Right renal cortex interstitium (tissue), 3 donors: ENCODE results near the gene SORCS3. TPM values are rescaled to one million over a fixed set of nuclear protein-coding genes. Genes with fewer than 3 reads are reported as not detected.
A peak's percentile ranks its signal among the peaks of the same experiment; 100 is the strongest.

ENCODE experiments used
- DNase-seq, 3 donors: peaks; one replicate each; pipeline ENCODE4 v3.0.0-alpha.2; 2013; ENCODE audit warnings: low read depth in 3 of 3, low spot score in 2 of 3
- polyA plus RNA-seq, 3 donors: library from polyadenylated mRNA; unstranded; fragments of 120-200 nt; gene quantifications; one replicate each; pipeline ENCODE4 v1.2.1, GENCODE V29; 2013; ENCODE audit not compliant: insufficient read length in 3 of 3

The SORCS3 gene
- polyA plus RNA-seq, 3 donors: 2.6 to 4.1 (median 3.6) TPM

DNA sequence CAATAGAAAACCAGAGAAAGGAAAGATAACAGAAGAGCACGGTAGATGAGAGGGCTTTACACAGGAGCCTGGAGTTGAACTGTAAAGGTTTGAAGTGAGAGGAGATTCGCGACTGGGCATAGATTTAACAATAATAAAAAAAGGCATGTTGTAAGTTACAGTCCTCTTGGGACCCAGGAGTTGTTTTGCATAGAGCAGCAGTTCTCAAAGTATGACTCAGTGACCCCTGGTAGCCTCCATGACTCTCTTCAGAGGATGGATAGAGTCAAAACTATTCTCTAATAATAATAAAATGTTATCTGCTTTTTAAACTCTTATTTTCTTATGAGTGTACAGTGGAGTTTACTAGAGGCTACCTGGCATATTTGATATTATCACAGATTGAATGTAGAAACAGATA is 262.3 kb downstream of the SORCS3 start:
- DNase-seq: no peak

DNA sequence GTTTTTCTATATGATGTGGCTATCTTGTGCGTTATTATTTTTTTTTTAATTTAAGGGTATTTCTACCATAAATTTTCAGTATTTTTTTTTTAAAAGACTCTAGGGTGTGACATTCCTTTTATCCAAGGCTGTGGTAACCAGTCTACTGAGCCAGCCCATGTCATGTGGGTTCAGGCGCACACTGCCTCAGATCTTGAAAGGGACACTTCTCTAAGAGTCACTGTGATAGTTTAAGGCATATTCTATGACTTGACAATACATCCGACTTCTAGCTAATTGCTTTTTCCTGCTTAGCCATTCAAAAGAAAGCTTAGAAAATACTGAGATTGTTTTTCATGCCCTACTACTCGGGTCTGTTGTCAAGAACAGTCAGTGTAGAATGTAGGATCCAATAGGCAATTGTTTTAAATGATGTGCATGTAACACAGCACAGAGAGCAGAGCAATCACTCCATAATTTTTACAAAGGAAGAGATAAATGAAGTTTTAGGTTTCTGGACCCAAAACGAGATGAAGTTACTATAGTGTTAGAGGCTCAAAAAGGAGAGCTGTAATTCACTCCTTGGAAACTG is 263.7 kb downstream of the SORCS3 start:
- DNase-seq: no peak

GRCh38 chr10:104906112-104906511 is 265.0 kb downstream of the SORCS3 start:
- DNase-seq: no peak

DNA sequence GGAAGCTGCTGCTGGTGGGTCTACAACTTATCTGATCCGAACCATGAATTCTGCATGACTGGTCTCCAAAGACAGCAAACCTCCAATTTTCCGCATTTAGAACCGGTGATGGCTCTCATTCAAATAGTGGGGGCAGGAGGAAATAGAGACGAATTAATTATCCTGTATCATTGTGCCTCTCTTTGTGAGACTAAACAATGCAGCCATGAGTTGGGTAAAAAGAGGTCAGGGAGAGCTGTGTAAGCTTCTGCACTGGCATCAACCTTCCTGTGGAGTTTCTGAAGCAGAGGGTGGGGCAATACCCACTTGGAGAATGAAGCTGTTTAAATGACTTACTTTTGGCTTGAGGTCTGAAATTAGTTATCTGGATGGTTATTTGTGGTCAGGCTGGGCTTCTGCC is 266.4 kb downstream of the SORCS3 start:
- DNase-seq: no peak

DNA sequence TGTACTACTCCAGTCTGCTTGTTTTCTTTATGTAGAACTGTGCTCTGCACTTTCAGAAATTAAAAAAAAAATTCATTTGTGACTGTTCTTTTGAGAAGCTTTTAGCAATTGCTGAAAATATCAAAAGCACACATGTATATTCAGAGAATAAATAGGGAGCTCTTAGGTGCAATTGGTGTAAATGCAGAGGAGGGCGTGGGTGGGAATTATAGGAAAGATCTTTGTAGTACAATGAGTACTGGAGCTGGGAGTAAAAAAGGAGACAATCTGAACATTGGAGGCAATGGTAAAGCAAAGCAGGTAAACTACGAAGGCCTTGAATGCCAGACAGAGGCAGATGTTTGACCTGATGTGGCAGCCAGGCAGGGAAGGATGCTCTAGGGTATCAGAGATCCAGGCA is 267.5 kb downstream of the SORCS3 start:
- DNase-seq: no peak

DNA sequence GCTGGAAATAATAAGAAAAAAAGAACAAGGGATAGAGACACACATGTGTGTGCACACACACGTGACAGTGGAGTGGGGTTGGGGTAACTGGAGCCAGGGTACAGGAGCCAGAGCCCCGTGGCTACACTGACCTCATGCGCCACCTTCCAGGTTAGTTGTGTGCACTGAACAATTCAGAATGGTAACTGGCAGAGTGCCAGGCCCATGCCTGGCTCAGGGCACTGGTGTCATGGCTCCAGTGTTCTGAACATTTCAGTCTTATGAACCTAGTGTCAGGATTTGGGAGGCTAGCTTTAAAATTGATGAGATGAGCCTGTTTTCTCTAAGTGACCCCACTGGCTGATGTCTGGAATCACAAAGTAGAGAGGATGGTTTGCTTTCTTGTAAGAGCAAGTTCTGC is 269.6 kb downstream of the SORCS3 start:
- DNase-seq: no peak

DNA sequence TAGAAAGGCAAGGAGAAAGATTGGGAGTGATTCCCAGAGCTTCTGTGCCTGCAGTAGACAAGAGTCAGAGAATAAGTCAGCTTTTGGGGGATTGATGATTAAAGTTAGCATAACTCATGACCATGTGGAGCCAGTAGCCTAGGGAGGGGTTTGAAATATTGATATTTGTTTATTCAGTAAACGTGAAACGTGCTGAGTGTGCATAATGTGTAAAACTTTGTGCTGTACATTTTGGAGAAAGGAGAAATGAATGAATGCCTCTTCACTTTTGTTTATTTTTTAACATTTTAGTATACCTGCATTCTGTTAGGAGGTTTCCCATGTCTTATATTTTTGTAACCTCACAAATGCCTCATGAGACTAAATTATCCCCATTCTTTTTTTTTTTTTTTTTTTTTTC is 272.3 kb downstream of the SORCS3 start:
- no peak for DNase-seq

GRCh38 chr10:104920476-104920875 is 279.4 kb downstream of the SORCS3 start:
- DNase-seq: no peak

DNA sequence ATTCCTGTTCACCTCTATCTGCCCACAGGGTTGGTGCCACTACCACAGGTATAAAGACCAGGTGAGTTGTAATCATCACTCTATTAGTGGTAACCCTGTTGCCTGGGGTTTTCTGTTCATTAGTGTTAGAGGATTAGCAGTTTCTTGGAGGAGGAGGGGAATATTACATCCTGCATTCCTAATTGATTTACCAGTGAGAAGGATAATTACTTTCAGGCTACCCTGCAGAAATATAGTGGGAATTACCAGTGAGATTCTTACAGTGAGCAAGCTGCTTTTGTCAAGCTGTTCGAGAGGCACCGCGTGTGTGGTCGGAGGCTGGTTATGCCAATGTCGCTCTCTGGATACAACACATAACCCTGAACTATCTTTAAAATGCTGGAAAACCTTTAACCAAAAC is 280.7 kb downstream of the SORCS3 start:
- DNase-seq: no peak

- no peak for DNase-seq
Measured at GRCh38 chr10:104922810-104923209, 281.7 kb downstream of the SORCS3 start.

- no peak for DNase-seq
Measured at GRCh38 chr10:104923501-104923900, 282.4 kb downstream of the SORCS3 start.

DNA sequence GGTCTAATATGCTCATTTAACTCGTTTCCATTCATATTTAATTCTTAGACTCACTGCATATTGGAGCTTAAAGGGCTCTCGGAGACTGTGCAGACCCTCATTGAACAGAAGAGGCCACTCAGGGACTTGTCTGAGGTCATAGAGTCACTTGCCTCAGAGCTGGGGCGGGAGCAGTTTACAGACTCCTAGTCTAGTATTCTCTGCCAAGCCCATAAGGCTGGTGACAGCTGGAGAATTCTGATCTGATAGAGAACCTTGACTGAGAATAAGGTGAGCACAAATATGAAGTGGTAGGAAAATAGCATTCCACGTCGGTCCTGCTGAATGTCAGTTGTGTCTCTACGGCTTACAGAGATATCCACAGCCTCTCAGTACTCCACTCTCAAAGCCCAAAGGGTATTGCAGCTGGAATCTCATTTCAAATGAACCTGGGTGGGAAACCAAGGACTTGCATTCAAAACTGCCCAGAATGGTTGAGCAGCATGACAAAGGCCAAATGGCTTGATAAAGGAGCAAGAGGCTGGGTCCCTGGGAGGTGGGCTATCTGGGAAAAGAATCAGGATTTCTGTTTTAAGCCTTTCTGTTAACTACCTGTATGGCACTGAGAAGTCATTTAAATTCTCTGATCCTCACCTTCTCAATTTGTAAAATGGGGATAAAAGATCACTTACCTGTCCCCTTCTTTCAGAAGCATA is 283.2 kb downstream of the SORCS3 start:
- no peak for DNase-seq

DNA sequence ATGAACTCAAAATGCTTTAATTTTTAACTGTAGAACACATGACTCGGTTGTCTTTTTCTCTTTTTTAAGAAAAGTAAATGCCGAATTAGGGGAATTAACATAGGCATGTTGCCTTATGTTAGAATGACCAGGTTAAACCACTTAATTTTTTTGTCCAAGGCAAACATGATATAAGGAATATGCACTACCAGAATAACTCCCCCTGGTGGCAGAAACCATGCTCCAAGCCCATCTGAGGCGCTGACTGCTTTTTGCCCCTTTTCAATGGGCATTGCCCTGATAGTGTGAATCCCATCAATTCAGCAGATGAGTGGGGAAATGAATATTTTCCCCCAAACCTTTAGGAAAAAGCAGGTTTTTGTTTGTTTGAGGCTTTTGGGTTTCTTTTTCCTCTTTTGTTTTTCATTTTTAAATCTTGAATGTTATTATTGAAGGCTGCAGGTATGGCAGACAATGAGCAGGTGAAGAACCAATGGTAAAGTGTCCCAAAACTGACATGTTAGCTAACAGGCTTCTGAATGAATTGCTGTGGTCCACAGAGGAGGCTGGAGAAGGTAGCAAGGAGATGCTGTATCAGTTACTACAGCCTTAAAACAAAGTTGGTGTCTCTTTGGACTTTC is 284.3 kb downstream of the SORCS3 start:
- peak in 1 of 3 donors; percentile 18 for DNase-seq

DNA sequence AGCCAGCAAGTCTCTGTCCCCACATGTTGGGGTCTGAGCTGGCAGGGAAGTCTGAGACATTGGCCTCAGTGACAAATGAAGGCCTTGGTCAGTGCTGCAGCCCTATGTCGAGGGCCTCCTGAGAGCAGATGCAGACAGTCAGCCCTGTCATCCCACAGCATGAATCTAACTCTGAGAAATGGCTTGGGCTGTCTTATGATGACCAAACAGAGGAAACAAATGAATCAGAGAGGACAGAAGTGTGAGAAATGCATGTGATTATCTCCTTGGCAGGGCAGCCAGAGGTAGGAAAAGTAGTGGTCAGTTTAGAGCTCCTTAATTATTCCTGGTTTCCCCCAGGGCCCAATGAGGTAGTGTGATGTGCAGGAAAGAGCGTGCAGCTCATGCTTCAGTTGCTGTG is 287.6 kb downstream of the SORCS3 start:
- no peak for DNase-seq

DNA sequence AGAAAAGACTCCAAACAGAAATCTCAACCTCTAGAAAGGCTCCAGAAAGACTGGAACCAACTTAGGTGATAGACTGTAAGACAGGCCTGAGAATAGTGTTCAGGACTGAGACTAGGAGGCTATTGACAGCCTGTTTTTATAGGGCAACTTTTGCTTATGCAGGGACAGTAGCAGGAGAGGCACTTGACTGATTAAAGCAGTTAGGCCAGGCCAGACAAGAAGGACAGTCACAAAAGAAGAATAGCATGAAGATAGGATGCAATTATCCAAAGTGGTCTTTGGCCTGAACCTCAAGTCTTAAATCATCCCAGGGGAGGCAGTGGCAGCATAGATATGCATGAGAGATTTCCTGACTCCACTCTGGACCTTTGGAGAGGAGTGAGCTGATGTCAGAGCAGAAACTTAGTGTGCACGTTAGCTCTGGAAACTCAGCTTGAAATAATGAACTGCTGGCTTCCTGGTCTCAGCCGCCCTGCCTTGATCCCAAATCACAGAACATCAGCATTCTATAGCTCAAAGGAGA is 290.6 kb downstream of the SORCS3 start:
- DNase-seq: peak in 2 of 3 donors; percentile 25 to 45

DNA sequence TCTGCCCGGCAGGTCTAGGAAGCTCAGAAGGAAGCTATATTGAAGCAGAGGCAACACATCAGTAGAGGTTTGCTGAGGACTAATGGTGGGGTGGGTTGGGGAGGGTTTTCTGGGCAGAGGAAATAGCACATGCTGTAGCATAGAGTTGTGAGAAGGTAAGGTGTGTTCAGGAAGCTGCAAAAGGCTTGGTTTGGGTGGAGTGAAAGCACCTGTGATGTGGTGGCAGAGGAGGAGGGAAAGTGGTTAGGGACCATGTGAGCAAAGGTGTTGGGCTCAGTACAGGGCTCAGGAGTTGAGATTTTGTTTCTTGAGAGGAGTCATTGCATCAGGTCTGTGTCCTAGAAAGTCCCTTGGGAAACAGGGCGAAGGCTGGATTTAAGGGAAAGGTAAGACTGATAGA is 294.6 kb downstream of the SORCS3 start:
- no peak for DNase-seq

- DNase-seq: no peak
Measured at GRCh38 chr10:104937567-104937966, 296.5 kb downstream of the SORCS3 start.

- DNase-seq: no peak
Measured at GRCh38 chr10:104938031-104938430, 296.9 kb downstream of the SORCS3 start.

DNA sequence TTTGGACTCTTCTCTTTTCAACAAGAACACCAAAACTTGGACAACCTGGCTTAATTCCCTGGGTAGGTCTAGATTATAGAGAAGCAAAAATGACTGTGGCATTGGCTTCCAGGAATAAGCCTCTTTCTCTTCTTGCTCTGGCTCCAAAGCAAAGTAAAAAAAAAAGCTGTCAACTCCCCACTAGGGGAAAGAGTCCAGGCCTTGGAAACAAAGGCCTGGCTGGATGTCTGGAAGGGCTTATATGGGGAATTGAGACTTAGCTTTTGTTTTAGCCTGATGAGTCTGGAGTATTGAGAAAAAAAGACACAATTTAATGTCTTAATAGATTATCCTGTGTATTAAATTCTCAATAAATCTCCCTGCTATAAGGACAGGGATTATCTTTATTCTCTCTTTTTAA is 300.6 kb downstream of the SORCS3 start:
- no peak for DNase-seq

DNA sequence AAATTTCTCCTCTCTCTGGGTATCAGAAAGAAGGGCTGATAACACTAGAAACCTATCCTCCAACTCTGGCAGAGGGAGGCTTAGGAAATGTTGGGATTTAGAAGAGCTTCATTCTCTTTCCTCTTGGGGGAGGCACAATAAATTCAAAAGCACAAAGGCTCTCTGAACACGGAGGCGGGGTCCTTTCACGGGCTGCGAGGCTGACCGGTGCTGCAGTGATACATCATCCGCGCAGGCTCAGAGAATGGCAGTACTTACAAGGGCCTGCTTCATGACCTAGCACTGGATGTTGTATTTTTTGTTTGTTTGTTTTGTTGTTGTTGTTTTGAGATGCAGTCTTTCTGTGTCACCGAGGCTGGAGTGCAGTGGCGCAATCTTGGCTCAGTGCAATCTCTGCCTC is 306.2 kb downstream of the SORCS3 start:
- DNase-seq: no peak

GRCh38 chr10:104957178-104957841 is 316.2 kb downstream of the SORCS3 start:
- DNase-seq: no peak
